WERI-Rb-1 (cell line): ENCODE measurements around the gene MKX.

ENCODE experiments used
- DNase-seq: peaks from one replicate; pipeline ENCODE4 v3.0.0-alpha.2; 2020
- H3K27ac ChIP-seq: fragments of 250-450 bp; sonication (Bioruptor Pico); 2 replicates; pipeline ENCODE4 v1.5.1; 2020; ENCODE audit warnings: mild to moderate bottlenecking, moderate library complexity
- H3K27me3 ChIP-seq: fragments of 250-450 bp; sonication (Bioruptor Pico); 2 replicates; pipeline ENCODE4 v1.5.1; 2021; ENCODE audit warnings: mild to moderate bottlenecking, low read depth, moderate library complexity; ENCODE audit not compliant: insufficient read depth, severe bottlenecking
- H3K36me3 ChIP-seq: fragments of 250-450 bp; sonication (Bioruptor Pico); 2 replicates; pipeline ENCODE4 v1.5.1; 2020; ENCODE audit warnings: mild to moderate bottlenecking, moderate library complexity
- H3K4me3 ChIP-seq: 2 replicates; pipeline ENCODE4 v1.5.1; 2011; ENCODE audit warnings: low read depth, mild to moderate bottlenecking, control low read depth, low read length
- H3K9me3 ChIP-seq: fragments of 250-450 bp; sonication (Bioruptor Pico); 2 replicates; pipeline ENCODE4 v1.5.1; 2021; ENCODE audit warnings: mild to moderate bottlenecking, moderate library complexity; ENCODE audit not compliant: severe bottlenecking
- CTCF ChIP-seq: IDR thresholded peaks from 2 replicates; pipeline ENCODE4 v1.5.1; 2011; ENCODE audit warnings: low read depth, mild to moderate bottlenecking, control low read depth, inconsistent platforms, low read length

Gene MKX

GRCh38 chr10:27654284-27654683 is 91.3 kb downstream of the MKX start:
- H3K9me3 ChIP-seq = no peaks in the 10 kb centered on the region
- H3K36me3 ChIP-seq = no peaks in the 10 kb centered on the region
- H3K4me3 ChIP-seq = no peak overlapping the region
- H3K27ac ChIP-seq = no peak overlapping the region
- DNase-seq = no peak
- TF ChIP-seq CTCF = no peak
- H3K27me3 ChIP-seq = no peaks in the 10 kb centered on the region

GRCh38 chr10:27646604-27647175 is 98.9 kb downstream of the MKX start:
- no peak for TF ChIP-seq CTCF
- no peaks in the 10 kb centered on the region for H3K9me3 ChIP-seq
- H3K4me3 ChIP-seq = no peak overlapping the region
- no peak for DNase-seq
- no peaks in the 10 kb centered on the region for H3K27me3 ChIP-seq
- H3K36me3 ChIP-seq = no peaks in the 10 kb centered on the region
- H3K27ac ChIP-seq = no peak overlapping the region

GRCh38 chr10:27646194-27646593 is 99.4 kb downstream of the MKX start:
- no peak overlapping the region for H3K27ac ChIP-seq
- H3K36me3 ChIP-seq = no peaks in the 10 kb centered on the region
- H3K4me3 ChIP-seq = no peak overlapping the region
- H3K9me3 ChIP-seq = no peaks in the 10 kb centered on the region
- DNase-seq = no peak
- no peak for TF ChIP-seq CTCF
- no peaks in the 10 kb centered on the region for H3K27me3 ChIP-seq

- Histone ChIP-seq H3K27ac (no peak overlapping the region), H3K9me3 (no peaks in the 10 kb centered on the region), H3K4me3 (no peak overlapping the region), H3K27me3 (no peaks in the 10 kb centered on the region), H3K36me3 (no peaks in the 10 kb centered on the region)
- TF ChIP-seq CTCF = no peak
- no peak for DNase-seq
Observed at GRCh38 chr10:27644307-27644939, 101.2 kb downstream of the MKX start.

- TF ChIP-seq CTCF = no peak
- no peak for DNase-seq
- Histone ChIP-seq H3K36me3 (no peaks in the 10 kb centered on the region), H3K27ac (no peak overlapping the region), H3K9me3 (no peaks in the 10 kb centered on the region), H3K4me3 (no peak overlapping the region), H3K27me3 (no peaks in the 10 kb centered on the region)
Observed at GRCh38 chr10:27643301-27643700, 102.3 kb downstream of the MKX start.
